GM18868 (cell line): Measurements from ENCODE around the gene SLC26A2.
"Not testable (repeated sequence)": the region's sequence is repeated elsewhere in the genome, so short reads cannot be mapped to it uniquely, and the experiment has no call there.

Experiments used
- ATAC-seq: cut with Tn5 transposase; IDR thresholded peaks from one replicate; pipeline ENCODE4 v1.9.1; 2021; ENCODE audit warnings: mild to moderate bottlenecking, moderate library complexity; ENCODE audit not compliant: unreplicated experiment

Gene SLC26A2

GRCh38 chr5:150000990-150001659, 40.6 kb downstream of the SLC26A2 start:
- ATAC-seq: no peak

DNA sequence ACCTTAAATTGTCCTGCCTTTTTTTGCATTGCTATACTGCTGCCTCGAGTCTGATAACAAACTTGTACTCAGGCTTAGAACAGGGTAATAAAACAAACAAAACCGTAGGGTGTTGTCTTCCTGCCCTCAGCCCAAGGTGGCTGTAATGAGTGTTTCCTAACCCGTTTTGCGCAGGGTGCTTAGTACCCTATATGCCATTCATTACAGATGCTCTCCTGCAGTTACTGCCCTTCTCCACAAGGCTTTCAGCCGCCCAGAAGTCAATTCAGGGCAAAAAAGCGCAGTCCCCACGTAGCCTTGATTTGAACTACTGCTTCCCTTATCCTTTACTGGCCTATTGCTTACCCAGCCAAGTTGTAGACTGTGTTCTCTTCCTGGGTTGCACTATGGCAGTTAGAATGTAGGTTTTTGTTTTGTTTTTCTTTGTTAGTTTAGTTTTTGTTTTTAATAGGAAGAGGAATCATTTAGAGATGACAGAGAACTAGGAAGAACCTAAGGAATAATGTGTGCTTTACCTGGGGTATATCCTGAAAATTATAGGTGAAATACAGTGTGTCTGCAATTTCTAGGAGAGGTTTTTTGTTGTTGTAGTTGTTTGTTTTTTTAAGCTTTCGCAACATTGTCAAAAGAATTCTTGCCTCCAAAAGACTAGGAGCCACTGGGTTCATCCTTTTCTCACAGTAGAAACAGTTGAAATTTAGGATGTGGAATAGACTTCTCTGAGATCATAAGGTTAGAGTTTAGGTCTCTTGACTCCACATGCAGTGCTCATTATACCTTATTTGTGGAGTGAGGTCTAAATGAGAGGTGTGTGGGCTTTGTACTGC, 41.3 kb downstream of the SLC26A2 start:
- peak; percentile 66 for ATAC-seq

GRCh38 chr5:150006318-150006717, 45.8 kb downstream of the SLC26A2 start:
- ATAC-seq: no peak

DNA sequence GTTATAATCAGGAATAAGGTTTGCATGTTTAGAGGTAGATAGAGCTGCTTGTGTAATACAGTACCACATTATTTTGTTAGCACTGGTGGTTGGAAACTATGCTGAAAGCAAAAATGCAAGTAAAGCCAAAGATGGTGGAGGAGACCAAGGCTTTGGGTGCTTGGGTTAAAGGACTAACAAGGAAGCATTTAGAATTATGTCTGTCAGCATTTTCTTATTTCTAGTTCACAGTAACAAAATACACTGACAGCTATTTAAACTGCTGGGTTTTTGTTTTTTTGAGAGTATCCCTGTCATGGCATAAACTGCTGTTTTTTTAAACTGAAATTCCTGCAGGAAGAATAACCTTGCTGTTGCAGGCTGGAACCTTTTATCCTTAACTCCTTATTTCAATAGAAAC, 46.5 kb downstream of the SLC26A2 start:
- no peak for ATAC-seq

DNA sequence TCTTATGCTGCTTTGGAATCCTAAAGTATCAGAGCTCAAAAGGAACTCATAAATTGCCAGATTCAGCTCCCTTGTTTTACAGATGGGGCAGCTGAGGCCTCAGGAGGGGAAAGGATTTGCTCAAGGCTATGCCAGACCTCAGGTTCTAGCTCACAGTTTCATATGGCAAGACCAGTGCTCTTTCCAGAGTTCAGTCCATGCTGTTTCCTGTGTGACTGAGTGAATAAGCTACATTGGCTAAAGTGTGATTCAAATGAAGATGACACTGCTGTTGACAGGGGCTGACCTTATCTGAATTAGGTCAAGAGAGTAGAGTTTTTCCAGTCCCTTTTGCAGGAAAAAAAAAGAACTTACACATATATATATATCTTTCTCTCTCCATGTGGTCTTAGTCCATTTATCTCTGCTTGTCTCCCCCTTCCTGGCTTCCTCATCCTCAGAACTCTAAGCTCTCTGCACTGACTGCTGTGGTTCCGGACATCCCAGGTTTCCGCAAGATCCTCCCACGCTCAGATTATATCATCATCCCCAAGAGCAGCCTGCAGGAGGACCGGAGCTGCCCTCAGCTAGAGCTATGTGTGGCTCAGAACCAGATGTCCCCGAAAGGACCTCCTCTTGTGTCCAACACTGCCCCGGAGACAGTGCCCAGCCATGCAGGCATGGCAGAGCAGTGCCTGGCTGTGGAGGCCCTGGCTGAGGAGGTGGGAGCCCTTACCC, 49.3 kb downstream of the SLC26A2 start:
- no peak for ATAC-seq

GRCh38 chr5:150013931-150014330, 53.4 kb downstream of the SLC26A2 start:
- ATAC-seq: no peak

DNA sequence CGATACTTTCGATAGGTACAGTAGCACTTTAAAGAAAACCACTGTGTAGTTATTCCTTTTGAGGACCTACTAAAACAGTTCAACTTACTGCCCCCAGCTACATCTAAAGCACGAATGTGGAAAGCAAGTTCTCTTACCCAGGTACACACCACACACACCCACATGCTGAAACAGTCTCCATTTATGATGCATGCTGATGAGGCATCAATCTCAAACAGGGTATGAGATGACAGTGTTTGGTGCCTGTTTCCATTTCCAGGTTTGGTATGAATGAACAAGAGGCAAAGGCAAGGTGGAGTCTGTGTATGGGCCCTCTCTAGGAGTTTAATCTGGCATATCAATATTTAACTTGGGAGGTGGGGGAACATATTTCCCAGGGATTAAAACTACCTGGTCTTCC, 53.9 kb downstream of the SLC26A2 start:
- no peak for ATAC-seq

DNA sequence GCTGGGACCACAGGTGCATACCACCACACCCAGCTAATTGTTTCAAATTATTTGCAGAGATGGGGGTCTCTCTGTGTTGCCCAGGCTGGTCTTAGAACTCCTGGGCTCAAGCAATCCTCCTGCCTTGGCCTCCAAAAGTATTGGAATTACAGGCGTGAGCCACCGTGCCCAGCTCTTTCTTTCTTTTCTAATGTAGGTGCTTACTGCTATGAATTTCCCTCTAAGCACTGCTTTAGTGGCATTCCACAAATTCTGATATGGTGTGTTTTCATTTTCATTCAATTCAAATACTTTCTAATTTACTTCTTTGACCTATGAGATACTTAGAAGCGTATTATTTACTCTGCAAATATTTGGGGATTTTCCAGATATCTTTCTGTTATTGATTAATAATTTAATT, 54.9 kb downstream of the SLC26A2 start:
- ATAC-seq: no peak

- no peak for ATAC-seq
Observed at GRCh38 chr5:150016537-150016936, 56.0 kb downstream of the SLC26A2 start.

- ATAC-seq: no peak
Observed at GRCh38 chr5:150017226-150018005, 56.9 kb downstream of the SLC26A2 start.

DNA sequence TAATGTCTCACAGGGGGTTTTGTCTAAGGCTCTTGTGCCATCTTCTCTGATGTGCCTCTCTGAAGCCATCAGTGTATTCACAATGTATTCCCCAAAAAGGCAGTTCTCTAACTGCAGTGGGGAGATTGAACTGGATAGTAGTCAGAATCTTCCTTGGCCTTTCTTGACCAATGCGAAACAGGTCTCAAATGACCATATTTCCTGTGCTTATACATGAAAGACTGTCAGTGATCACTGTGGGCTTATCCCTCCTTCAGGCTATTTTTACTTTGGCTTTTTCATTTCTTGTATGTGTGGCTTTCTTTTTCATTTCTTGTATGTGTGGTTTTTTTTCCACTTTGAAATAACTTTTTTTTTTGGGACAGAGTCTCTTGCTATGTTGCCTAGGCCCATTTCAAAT, 59.7 kb downstream of the SLC26A2 start:
- no peak for ATAC-seq

DNA sequence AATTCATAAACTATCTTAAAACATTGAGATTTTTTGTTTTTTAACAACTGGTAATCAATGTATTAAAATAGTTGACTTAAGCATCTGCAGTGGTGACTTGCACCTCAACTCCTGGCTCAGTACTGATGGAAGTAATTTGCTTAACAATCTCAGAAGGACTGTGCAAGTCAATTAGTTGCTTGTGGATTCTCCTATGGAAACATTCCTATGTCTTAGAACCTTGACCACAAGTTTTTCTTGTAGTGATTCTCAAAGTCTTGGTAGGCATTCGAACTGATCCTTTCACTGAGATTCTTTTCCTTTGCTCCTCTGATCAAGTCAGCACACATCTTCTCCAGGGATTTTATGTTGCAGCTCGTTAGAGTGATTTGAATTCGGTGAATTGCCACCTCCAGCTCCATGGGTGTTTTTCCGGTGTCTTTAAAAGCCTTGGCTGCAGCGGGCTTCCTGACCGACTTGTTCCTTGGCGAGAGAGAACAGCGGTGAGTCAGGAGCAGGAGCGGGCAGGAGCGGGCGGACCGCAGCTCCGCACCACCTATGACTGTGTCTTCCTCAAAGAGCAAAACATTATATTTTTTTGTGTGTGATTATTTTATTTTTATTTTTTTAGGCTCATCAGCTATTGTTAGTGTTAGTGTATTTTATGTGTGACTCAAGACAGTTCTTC, 61.1 kb downstream of the SLC26A2 start:
- ATAC-seq: no peak

- ATAC-seq: no peak
Observed at GRCh38 chr5:150022158-150022531, 61.6 kb downstream of the SLC26A2 start.

- ATAC-seq: no peak
Observed at GRCh38 chr5:150022681-150023080, 62.1 kb downstream of the SLC26A2 start.

GRCh38 chr5:150023136-150023535, 62.6 kb downstream of the SLC26A2 start:
- ATAC-seq: no peak

DNA sequence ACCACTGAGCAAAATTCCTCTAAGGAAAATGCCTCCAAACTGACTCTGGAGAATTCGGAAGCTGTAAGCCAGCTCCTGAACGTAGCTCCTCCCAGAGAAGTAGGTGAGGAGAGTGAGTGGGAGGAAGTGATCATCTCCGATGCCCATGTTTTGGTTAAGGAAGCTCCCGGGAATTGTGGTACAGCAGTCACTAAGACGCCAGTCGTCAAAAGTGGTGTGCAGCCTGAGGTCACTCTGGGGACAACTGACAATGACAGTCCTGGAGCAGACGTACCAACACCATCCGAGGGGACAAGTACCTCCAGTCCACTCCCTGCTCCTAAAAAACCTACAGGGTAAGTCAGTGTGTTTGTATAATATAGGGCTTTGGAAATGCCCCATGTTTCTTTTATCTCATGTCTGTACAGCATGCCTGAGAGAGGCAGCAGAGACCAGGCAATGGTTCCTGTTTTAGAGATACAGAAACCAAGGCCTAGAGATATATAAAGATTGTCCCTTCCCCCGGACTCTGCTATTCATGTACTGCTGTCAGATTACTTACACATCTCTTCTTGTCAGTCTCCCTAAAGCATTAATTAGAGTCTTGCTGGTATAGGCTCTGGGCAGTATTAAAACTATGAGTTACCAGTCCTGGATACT, 63.9 kb downstream of the SLC26A2 start:
- no peak for ATAC-seq

DNA sequence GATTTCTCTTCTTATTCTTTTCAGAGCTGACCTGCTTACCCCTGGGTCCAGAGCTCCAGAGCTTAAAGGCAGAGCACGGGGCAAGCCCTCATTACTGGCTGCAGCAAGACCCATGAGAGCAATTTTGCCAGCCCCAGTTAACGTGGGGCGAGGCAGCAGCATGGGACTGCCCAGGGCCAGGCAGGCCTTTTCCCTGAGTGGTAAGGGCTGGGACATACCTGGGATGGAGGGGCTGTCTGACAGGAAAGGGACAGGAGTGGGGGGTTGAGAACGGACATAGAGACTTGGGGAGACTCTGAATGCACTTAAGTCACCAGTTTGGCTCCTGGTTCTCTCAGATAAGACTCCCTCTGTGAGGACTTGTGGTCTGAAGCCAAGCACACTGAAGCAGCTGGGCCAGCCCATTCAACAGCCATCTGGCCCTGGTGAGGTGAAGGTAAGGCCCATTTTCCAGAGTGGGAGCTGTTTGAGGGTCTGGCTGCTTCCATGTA, 66.2 kb downstream of the SLC26A2 start:
- no peak for ATAC-seq

DNA sequence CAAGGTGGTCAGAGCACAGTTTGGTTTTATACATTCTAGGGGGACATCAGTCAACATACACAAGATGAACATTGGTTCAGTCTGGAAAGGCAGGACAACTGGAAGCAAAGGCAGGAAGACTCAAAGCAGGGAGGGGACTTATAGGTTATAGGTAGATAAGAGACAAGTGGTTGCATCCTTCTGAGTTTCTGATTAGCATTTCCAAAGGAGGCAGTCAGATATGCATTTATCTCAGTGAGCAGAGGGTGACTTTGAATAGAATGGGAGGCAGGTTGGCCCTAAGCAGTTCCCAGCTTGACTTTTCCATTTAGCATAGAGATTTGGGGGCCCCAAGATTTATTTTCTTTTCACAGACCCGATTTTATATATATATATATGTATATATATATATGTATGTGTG, 67.5 kb downstream of the SLC26A2 start:
- not testable (repeated sequence) for ATAC-seq

GRCh38 chr5:150033334-150033733, 72.8 kb downstream of the SLC26A2 start:
- ATAC-seq: no peak

GRCh38 chr5:150034662-150035061, 74.1 kb downstream of the SLC26A2 start:
- no peak for ATAC-seq
